Measurements from ENCODE around the gene CPB1.

DNA sequence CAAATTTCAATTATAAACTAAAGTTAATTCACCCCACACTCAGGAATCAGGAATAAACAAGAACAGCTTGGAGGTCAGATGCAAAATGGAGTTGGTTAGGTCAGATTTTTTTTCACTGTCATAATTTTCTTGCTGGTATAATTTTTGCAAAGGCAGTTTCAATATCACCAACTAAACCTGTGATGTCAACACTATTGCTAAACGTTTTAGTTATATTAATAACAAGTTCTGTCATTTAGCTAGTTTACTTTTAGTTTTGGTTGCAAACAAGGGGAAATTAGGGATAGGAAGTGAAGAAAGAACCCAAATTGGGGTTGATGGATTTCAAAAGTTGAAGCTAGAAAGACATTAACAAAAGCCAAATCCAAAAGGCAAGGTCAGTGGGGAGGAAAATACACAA is 4.6 kb upstream of the CPB1 start:
- TF ChIP-seq YY1 (IDR thresholded peaks at IDR 0.05; ENCODE audit: insufficient read depth, insufficient read length) (no peak), ZNF274 (IDR thresholded peaks at IDR 0.05; ENCODE audit: low read depth, low read length) (no peak)
